HTERT RPE-1 (cell line): ENCODE measurements around the gene VWA1.
"Not testable (repeated sequence)": the region's sequence is repeated elsewhere in the genome, so short reads cannot be mapped to it uniquely, and the experiment has no call there.

Source experiments
- in situ Hi-C: fragments of 300-500 bp; cut with MboI; formaldehyde crosslinking; loops from 4 replicates; pipeline ENCODE4 v1.14.3; 2020; ENCODE audit warnings: low sequenced_read_pairs

The VWA1 gene

DNA sequence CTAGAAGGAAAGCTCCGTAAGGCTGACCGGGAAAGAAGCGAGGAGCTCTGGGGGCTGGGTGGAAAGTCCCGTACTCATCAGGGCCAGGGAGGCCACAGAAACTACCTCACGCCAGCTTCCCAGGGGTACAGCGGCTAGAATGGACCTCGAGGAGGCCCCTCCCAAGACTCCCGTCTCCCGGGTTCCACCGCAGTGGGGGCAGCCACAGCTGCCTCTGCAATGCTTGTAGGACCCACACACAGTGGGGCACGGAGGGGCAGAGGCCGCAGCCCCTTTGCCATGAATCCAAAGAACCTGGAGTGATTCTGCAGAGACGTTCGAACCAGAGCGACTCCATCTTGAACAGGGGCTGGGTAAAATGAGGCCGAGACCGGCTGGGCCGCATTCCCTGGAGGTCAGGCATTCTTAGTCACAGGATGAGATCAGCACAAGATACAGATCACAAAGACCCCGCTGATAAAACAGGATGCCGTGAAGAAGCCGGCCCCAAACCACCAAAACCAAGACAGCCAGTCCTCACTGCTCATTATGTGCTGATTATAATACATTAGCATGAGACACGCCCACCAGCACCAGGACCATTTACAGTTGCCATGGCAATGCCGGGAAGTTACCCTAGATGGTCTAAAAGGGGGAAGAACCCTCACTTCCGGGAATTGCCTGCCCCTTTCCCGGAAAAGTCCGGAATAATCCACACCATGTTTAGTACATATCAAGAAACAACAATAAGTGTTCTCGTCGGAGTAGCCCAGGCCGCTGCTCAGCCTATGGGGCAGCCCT lies 12.8 kb upstream of the VWA1 start:
- in situ Hi-C loops = no loop called here

DNA sequence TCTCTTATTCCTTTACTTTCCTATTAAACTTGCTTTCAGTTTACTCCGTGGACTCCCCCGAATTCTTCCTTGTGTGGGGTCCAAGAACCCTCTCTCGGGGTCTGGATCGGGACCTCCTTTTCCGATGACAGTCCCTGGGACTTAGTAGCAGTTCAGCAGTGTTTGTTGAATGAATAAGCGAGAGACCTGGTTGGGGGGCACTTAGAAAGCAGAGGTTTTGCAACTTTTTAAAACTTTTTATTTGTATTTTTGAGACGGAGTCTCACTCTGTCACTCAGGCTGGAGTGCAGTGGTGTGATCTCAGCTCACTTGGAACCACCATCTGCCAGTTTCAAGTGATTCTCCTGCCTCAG lies 12.3 kb upstream of the VWA1 start:
- in situ Hi-C loops = no loop called here

DNA sequence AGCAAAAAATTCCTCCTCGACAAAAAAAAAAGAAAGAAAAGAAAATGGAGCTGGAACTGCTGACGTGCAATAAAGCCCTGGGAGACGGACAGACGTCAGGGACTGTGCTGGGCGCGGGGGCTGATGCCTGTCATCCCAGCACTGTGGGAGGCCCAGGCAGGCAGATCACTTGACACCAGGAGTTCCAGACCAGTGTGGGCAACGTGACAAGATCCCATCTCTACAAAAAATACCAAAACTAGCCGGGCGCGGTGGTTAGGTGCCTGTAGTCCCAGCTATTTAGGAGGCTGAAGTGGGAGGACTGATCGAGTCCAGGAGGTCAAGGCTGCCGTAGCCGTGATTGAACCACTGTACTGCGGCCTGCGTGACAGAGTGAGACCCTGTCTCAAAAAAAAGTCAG lies 10.8 kb upstream of the VWA1 start:
- in situ Hi-C loops = no loop called here

DNA sequence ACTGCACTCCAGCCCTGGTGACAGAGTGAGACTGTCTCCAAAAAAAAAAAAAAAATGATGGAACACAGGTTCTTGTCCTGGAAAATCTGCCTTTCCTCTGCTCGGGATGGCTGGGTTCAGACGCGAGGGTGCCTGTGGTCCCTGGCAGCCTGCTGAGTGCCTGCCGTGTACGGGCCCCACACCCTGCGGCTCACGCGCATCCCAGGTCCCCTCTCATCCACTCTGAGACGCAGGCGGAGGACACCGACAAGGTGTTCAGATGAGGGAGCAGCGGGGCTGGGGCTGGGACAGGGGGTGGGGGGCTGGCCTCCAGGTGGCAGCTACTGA lies 10.1 kb upstream of the VWA1 start:
- in situ Hi-C loops = no loop called here

DNA sequence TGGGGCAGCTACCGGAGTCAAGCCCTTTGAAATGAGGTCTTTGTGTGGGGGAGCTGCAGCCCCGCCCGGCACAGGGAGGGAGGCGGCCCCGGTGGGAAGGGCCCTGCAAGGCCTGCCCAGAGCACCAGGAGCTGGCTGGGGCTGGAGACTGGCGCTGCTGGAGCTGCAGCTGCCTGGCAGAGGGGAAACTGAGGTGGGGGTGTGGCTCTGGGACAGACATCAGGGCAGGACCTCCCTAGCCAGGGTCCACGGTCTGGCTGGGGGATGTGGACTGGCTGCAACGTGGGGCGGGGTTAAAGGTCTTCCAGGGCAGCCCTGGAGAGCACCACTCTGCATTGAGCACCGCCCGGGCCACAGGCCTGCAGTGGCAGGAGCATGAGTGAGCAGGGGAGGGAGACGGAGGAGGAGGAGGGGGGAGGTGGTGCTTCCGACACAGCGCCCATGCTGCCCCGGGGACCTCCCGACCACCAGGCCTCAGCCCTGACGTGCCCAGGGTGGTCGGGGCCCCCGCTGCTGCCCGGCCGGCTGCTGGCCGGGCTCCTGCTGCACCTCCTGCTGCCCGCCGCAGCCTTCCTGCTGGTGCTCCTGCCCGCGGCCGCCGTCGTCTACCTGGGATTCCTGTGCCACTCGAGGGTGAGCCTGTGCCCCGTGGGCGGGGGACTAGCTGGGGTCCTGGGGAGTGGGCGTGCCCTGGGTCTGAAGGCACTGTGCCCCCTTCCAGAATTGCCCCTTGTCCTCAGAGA lies 9.6 kb upstream of the VWA1 start:
- in situ Hi-C loops = no loop called here

DNA sequence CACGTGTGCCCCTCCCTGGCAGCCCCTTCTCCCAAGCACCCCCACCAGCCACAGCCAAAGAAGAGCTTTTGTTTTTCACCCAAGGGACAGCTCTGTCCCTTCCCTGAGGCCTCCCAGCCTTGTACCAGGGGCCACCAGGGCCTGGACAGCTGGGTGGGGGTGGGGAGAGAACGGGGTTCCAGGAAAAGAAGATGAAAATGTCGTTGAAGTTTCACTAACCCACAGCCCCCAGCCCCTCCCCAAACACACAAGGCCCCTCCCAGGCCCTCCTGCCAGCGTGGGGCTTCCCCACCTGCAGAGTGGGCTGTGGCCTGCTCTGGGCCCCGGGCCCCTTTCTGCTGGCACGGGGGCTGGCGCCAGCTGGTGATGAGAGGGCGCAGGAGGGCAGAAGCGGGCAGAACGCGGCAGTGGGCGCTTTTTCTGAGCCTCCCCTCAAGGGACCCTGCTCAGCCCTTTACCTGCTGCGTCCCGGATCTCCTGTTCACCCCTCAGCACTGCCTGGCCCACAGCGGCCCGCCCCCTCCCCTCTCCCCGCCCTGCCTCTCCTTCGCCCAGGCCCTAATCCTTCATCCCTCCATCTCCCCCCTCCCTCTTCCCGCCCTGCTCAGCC lies 8.9 kb upstream of the VWA1 start:
- in situ Hi-C loops = no loop called here

DNA sequence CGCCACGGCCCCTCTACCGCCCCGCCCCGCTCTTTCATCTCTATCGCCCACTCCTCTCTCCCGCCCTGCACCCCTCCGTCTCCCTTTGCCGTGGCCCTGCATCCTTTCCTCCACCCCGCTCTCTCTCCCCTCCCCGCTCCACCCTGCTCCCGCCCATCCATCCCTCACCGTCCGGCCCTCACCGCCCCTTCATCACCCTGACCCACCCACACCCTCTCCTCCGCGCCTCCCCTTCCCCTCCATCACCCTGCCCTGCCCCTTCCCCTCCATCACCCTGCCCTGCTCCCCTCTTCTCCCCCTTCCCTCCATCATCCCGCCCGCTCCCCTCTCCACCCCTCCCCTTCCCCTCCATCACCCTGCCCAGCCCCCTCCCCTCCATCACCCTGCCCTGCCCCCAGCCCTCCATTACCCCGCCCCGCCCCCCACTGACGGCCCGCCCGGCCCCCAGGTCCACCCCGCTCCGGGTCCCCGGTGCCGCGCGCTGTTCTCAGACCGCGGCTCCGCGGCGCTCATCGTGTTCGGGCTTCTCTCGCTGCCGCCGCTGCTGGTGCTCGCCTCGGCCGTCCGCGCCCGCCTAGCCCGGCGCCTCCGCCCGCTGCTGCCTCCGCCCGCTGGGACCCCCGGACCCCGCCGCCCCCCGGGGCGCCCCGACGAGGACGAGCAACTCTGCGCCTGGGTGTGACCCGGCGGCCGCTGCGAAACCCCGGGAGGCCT lies 8.2 kb upstream of the VWA1 start:
- in situ Hi-C loops = no loop called here

DNA sequence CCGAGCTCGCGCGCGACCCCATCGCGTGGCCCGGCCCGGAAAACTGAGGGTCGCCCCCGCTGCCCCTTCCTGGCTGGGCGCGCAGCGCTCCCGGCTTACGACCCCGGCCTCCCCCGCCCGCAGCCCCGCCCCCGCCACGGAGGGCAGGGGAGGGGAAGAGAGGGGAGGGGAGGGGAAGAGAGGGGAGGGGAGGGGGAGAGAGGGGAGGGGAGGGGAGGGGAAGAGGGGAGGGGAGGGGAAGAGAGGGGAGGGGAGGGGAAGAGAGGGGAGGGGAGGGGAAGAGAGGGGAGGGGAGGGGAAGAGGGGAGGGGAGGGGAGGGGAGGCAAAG lies 7.7 kb upstream of the VWA1 start:
- in situ Hi-C loops = no loop called here

DNA sequence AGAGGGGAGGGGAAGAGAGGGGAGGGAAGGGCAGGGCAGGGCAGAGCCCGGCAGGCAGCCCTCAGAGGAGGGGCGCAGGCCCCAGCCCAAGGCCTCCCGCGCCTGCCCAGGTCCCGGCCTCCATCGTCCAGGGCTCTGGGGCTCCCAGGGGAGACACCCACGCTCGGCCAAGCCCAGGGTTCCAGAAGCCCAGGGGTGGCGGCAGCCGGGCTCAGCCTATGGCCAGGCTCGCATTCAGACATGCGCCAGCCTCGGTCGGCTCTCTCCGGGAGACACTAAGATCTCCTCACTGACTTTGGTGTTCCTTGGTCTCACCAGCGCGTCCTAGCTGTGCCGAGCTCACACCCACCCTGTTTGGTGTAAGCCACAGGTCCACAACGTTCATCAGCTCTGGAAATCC lies 7.3 kb upstream of the VWA1 start:
- in situ Hi-C loops = no loop called here

DNA sequence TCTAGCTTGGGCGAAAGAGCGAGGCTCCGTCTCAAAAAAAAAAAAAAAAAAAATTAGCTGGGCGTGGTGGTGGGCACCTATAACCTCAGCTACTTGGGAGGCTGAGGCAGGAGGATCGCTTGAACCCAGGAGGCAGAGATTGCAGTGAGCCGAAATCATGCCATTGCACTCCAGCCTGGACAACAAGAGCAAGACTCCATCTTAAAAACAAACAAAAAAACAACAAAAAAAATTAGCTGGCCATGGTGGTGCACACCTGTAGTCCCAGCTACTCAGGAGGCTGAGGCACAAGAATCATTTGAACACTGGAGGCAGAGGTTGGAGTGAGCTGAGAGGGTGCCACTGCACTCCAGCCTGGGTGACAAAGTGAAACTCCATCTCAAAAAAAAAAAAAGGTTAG lies 6.5 kb upstream of the VWA1 start:
- in situ Hi-C loops = not testable (repeated sequence)

DNA sequence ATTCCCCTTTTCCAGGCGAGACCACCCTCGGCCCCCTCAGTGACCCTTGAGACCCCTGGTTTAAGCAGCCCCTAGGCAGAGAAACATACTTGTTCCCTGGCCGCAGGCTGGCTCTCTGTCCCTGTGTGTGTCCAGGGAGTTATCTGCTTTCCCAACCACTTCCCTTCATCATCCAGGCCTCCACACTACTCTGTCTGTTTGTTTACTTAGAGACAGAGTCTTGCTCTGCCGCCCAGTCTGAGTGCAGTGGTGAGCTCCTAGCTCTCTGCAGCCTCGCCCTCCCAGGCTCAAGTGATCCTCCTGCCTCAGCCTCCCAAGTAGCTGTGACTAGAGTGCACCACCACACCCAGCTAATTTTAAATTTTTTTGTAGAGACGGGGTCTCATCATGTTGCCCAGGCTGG lies 5.8 kb upstream of the VWA1 start:
- in situ Hi-C loops = no loop called here

DNA sequence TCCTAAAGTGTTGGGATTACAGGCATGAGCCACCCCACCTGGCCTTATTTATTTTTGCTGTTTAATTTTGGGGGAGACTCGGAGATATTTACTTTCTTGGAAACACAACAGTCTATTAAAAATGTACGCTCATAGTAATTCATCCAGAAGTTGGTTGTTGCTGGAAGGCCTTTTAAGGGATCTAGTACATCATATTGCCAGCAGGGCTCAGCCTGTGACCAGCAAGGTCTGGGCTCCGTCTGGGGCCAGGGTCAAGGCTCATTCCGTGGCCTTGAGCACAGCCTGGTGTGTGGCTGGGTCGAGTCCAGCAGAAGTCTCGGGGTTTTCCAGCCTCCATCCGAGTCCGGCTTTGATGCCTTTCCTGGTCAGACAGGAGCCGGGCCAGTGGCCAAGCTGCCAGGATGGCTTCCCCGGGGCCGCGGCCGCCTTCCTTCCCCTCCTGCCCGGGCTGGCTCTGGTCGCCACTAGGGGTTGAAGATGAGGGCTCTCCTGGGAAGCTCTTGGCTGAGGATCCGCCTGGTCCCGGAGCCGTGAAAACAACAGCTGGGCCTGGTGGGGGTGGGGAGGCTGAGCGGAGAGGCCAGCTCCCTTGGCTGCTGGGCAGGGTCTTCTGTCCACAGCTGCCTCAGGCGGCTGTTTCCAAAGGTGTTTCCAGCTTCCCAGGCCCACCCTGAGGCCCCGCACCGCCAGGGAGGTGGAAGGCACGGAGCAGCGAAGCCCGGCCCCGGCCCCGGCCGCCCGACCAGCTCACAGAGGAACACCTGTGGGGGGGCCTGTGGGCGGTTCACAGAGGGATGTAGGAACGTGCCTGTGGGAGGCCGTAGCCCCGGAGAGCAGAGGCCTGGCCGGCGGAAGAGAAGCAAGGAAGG lies 5.1 kb upstream of the VWA1 start:
- in situ Hi-C loops = no loop called here

DNA sequence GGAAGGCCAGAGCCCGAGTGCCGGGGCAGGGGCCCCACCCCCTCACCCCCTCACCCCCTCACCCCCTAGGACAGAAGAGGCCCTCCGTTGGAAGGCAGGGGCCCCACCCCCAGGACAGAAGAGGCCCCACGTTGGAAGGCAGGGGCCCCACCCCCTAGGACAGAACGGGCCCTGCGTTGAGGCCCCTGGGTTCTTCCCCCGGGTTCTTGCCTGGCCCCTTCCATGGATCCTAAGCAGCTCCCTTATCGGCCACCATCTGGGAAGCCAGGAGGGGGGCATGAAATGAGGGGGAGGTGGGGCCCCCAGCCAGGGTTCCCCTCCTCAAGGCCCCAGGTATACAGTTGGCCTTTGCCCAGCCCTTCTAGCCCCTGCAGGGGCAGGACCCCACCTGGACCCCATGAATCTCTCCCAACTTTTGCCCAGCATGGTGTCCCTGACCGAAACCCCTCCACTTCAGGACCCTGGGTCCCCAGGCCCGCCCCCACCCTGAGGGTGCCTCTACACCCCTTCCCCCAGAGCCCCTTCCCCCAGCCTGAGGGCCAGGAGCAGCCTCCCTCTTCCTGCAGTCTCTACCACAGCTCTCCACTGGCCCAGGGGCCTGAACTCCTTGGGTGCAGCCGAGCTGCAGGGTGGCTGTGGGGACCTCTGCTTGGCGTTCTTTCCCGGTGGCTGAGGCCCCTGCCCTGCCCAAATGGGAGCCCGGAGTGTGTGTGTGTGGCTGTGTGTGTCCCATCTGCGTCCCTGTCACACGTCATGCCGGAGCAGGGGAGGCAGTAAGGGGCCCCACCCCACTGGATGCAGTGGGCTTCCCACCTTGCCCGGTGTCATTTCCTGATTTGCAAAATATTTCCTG lies 4.3 kb upstream of the VWA1 start:
- in situ Hi-C loops = no loop called here

DNA sequence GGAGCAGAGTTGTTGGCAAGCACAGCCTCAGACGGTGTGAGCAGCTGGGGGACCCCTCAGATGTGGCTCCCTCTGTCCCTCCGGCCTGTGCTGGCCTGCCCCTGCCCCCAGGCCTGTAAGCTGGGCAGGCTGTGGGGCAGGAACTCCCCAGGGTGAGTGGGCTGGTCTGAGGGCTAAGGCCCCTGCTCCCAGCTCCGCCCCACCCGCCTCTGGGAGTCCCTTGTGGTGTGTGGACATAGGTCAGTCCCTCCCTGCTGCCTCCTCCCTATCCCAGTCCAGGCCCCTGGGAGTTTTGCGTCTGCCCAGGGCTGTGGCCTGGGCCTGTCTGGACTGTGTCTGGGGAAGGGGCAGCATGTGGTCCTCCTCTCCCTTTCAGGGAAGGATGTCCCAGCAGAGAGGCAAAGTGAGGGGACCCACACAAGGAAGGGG lies 3.6 kb upstream of the VWA1 start:
- in situ Hi-C loops = no loop called here

DNA sequence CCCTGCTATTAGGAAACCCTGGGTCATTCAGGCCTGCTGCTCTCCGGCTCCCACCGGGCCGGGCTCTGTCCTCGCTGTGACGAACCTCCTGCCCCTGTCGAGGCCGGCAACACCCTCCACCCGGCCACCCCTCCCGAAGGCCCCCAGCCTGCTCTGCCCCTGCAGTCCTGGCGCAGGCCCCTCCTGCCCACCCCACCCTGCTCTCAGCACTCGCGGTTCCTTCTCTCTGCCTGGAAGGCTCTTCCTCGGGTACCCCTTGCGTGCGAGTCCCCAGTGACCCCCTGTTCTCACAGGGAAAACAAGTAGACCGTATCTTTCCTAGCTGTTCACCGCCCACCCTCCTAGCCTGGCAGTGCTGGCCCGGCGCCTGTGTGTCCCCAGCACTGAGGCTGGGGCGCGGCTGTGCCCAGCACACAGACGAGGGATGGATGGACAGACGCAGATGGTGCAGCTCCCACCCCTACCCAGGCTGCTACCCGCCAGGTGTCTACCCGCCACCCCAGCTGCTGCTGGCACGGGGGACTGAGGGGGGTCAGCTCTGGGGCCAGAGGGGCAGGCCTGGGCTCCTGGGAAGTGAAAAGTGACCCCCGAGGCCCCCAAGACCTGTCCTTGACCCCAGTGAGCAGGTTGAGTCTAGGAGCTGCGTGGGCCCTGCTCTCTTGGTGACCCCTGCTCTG lies 3.1 kb upstream of the VWA1 start:
- in situ Hi-C loops = no loop called here

DNA sequence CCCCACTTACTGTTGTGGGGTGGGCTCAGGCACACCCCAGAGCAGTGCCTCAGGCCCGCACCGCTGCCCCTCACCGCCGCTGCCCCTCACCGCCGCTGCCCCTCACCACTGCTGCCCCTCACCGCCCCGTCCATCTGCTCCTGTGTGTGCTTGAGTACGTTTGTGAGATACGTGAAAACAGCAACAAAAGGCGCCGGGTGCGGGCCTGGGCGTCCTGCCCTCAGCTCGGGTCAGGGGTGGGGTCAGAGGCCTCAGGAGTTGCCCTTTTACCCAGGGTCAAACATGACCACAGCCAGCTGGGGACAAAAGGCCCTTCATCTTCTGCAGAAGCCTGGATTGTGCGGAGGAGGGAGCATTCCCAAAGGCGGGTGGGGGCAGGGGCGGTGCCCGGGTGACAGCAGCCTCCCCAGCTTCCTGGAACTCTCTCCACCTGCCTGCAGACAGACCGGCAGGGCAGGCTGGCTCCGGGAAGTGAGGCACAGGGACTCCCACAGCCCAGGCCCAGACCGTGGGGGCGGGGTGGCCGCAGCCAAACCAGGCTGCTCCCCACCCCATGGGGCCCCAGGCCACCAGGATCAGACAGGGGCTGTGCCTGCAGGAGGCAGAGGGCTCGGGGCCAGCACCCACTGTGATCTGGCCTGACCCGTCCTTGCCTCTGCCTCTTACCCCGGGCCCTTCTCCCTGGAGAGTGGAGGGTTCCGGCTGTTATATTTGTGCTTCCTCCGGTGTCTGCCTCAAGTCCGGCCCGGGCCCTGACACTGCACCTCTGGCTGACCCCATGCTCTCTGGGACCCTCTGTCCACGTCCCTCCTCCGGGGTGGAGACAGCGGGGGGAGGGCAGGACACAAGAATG lies 2.3 kb upstream of the VWA1 start:
- in situ Hi-C loops = no loop called here

DNA sequence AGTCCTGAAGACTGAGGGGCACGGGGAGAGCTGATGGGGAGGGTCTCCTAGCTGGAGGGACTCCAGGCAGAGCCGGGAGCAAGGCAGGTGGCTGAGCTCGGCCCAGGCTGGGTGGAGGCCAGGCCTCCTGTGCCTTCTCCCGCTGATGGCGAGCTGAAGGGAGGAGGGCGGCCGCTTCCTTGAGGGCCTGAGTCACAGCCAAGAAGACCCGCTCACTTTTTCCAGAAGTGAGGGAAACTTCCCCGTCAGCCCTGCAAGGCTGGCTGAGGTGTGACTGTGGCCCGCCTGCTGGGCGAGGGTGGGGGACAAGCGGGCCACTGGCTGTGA lies 1.7 kb upstream of the VWA1 start:
- in situ Hi-C loops = no loop called here

DNA sequence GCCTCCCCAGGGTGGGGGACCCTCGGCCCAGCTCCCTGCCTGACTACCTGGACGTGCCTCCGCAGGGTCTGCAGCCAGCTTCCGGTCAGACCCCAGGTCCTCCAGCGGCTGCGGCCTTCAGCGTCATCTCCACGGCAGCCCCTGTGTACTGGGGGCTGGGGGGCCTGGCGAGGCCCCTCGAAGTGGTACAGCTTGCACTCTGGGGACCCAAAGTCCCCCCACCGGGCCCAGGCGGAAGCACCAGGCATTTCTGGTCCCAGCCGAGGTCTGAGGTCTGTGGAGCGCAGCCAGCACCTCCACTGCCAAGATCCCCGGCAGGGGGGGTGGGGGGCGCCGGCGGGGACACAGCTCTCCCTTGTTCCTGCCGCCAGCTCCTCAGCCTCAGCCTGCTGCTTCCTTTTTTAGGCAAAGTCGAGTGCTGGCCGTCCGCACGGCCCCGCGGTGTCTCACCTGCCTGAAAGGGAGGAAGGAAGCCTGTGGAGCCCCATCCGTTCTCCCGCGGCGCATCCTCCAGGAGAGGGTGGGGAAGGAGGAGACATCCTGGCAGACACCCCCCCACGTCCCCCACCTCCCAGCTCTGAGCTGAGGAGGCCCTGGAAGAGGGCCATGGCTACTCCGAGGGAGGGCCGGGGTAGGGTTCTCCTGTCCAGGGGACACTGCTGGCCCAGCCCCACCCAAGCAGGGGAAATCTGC lies 1.2 kb upstream of the VWA1 start:
- in situ Hi-C loops = no loop called here
